Fibroblast of mammary gland (primary cell): ENCODE data around the gene KRT6A.
A peak's percentile ranks its signal among the peaks of the same experiment; 100 is the strongest.
"Not testable (repeated sequence)": the region's sequence is repeated elsewhere in the genome, so short reads cannot be mapped to it uniquely, and the experiment has no call there.

Experiments used
- DNase-seq: peaks from one replicate; pipeline ENCODE4 v3.0.0-alpha.2; 2010; ENCODE audit warnings: low read depth
- H3K4me3 ChIP-seq: 2 replicates; pipeline ENCODE4 v1.5.1; 2011; ENCODE audit warnings: low read depth, mild to moderate bottlenecking, low read length, moderate library complexity; ENCODE audit not compliant: control insufficient read depth
- TF ChIP-seq, protein P1 (sequence below): conservative IDR thresholded peaks from 2 replicates; pipeline ENCODE4 v1.5.1; 2011; ENCODE audit warnings: low read depth, low read length, inconsistent platforms; ENCODE audit not compliant: control insufficient read depth, insufficient read depth

KRT6A gene

DNA sequence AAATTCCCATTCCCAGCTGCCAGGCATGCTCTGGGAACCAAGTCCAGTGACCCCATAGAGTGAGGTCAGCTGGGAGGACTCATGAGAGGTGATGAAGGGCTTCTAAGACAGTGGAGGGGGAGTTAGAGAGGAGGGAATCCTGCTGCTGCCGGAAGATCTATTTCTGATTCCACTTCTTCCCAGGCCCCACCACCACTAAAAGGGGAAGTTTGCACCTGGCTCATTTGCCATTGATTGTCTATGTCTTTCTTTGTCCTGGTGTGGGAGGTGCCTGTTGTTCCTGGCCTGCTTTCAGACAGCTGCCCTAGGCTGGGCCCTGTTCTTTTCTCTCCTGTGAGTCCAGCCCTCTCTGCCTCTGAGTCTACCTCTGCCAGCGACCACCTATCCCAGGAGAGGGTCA is 3.0 kb upstream of the KRT6A start:
- TF ChIP-seq, protein P1, sequence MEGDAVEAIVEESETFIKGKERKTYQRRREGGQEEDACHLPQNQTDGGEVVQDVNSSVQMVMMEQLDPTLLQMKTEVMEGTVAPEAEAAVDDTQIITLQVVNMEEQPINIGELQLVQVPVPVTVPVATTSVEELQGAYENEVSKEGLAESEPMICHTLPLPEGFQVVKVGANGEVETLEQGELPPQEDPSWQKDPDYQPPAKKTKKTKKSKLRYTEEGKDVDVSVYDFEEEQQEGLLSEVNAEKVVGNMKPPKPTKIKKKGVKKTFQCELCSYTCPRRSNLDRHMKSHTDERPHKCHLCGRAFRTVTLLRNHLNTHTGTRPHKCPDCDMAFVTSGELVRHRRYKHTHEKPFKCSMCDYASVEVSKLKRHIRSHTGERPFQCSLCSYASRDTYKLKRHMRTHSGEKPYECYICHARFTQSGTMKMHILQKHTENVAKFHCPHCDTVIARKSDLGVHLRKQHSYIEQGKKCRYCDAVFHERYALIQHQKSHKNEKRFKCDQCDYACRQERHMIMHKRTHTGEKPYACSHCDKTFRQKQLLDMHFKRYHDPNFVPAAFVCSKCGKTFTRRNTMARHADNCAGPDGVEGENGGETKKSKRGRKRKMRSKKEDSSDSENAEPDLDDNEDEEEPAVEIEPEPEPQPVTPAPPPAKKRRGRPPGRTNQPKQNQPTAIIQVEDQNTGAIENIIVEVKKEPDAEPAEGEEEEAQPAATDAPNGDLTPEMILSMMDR, result no peak
- DNase-seq, result peak; percentile 59
- no peak overlapping the region for H3K4me3 ChIP-seq

DNA sequence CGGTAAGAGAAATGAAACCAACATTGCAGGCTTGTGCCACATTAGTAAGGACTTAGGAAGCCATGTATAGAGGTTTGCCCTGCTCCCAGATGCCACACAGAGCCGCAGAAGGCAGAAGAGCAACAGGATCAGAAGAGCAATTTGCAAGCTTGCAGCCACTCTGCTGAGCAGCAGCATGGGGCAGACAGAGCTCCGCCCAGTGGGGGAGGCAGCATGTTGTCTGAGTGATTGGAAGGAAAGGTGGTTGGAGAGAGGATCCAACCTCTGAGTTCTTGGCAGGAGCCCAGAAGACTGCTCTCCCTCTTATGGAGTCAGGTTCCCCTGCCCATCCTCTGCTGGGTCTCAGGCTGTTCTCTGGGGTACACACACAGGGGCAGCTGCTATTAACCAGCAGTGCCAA is 2.3 kb upstream of the KRT6A start:
- no peak overlapping the region for H3K4me3 ChIP-seq
- TF ChIP-seq, protein P1, result no peak
- DNase-seq, result peak; percentile 45

DNA sequence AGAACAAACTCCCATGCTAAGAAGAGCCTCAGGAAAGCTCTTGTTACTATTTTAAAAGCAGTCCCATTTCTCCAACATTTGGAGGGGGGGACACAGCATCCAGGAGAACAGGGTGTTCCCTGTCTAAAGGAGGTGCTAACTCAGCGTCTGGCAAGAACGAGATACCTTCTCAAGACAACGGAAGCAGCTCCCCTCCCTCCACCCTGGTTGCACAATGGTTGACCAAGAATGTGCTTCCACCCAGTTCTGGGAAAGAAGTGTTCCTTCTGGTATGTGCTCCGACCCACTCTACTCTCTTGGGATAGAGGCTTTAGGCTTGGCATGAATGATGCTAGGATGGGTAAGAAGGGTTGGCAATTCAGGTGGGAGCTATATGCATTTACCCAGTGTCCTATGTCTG is 1.5 kb upstream of the KRT6A start:
- DNase-seq, result peak; percentile 88
- H3K4me3 ChIP-seq, result no peak overlapping the region
- TF ChIP-seq, protein P1, result no peak

DNA sequence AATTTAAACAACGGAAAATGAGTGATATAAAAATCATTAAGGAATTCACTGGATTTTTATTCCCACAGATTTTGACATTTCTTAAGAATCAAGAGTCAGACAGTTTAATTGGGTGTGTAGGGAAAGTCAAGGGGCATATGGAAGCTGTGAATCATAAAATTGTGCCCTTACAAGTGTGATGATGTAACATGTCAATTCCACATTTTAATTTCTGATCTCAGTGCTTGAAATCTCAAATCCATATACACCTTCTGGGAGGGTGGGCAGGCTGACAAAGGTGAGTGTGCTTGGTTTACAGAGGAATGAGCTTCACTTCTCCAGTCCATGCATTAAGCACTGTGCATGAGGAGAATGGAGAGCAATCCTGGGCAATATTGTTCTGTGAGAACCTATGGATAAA is 1.0 kb upstream of the KRT6A start:
- TF ChIP-seq, protein P1, result no peak
- no peak overlapping the region for H3K4me3 ChIP-seq
- DNase-seq, result peak; percentile 36

DNA sequence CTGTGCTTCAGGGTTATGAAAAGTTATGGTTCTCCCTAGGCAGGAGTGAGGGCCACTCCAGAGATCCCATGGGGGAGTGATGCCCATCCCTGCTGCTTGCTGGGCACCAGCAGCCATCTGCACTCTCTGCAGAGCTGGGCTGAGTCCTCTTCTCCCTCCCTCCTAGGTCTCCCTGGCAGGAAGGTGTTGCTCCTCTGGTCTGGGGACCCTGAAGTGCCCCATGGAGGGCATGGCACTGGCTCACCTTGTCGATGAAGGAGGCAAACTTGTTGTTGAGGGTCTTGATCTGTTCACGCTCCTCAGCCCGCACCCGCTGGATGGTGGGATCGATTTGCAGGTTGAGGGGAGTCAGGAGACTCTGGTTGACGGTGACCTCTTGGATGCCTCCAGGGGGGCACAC is 652 bp downstream of the KRT6A start:
- not testable (repeated sequence) for DNase-seq, H3K4me3 ChIP-seq

DNA sequence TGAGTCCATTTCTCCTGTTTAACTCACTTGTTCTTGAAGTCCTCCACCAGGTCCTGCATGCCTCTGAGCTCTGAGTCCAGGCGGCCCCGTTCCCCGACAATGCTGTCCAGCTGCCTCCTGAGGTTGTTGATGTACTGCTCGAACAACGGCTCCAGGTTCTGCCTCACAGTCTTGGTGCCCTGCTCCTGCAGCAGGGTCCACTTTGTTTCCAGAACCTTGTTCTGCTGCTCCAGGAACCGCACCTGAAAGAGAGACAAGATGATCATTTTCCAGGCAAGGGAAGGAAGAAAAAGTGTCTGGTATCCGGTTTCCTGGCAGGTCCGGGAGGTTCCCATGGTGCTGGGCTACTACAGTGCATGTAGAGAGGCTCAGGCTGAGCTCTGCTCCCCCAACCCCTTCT is 1.6 kb downstream of the KRT6A start:
- H3K4me3 ChIP-seq, DNase-seq: not testable (repeated sequence)

DNA sequence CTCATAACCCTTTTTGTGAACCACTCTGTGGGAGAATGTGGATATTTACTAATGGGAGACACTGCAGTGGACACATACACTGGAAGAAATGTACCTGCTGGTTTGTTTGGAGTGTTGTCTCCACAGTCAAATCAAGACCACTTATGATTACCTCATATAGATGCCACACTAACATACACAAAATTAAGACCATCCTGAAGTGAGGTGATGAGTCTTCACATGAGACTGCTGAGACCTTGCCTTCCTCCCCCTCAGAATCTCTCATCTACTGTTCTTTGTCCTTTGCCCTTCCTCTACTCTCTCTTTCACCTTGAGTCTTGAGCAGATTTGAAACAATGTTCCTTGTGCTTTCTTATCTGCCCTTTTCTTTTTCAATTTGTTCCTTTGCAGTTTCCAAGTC is 4.3 kb downstream of the KRT6A start:
- TF ChIP-seq, protein P1, result no peak
- DNase-seq, result no peak
- no peak overlapping the region for H3K4me3 ChIP-seq

DNA sequence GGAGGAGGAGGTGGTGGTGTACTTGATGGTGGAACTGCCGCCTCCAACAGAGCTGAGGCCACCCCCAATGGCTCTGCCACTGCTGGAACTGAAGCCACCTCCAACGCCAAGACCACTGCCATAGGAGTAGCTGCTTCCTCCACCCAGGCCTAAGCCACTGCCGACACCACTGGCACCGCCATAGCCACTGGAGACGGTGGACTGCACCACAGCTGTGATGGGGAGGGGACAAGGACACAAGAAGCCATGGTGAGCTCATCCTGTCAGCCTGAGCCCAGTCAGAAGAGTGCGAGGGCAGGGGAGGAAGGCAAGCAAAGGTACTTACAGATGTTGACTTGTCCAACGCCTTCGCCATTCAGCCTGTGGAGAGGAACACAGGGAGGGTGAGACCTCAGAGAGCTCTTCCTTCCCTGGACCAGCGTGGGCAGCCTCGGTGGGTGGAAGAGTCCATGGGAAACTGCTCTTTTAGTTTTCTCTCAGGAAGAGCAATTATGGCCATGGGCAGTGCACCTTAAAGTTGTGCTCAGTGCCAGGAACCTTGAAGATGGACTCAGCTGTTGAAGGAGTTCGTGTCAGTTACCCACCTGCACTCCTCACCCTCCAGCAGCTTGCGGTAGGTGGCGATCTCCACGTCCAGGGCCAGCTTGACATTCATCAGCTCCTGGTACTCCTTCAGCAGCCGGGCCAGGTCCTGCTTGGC is 5.2 kb downstream of the KRT6A start:
- not testable (repeated sequence) for DNase-seq

More for the DNA sequence above, 5.2 kb downstream of the KRT6A start:
- H3K4me3 ChIP-seq, result not testable (repeated sequence)
